Endothelial cell (in vitro differentiated cells): Measurements from ENCODE around the gene TLNRD1. TPM values are rescaled to one million over a fixed set of nuclear protein-coding genes. Genes with fewer than 3 reads are reported as not detected.

Experiments
- DNase-seq: peaks from one replicate; pipeline ENCODE4 v3.0.0; 2021; ENCODE audit warnings: low spot score
- H3K27ac Mint-ChIP-seq: one replicate; pipeline ENCODE4 v1.8.0; 2021; ENCODE audit warnings: mixed read lengths, inconsistent platforms; ENCODE audit not compliant: unreplicated experiment
- H3K27me3 Mint-ChIP-seq: one replicate; pipeline ENCODE4 v1.8.0; 2021; ENCODE audit warnings: mild to moderate bottlenecking, moderate library complexity, mixed read lengths, inconsistent platforms; ENCODE audit not compliant: unreplicated experiment
- H3K36me3 Mint-ChIP-seq: one replicate; pipeline ENCODE4 v1.8.0; 2021; ENCODE audit warnings: mild to moderate bottlenecking, low read depth, mixed read lengths, inconsistent platforms; ENCODE audit not compliant: unreplicated experiment
- H3K4me1 Mint-ChIP-seq: one replicate; pipeline ENCODE4 v1.8.0; 2021; ENCODE audit warnings: mild to moderate bottlenecking, mixed read lengths, inconsistent platforms; ENCODE audit not compliant: unreplicated experiment
- H3K4me3 Mint-ChIP-seq: one replicate; pipeline ENCODE4 v1.8.0; 2021; ENCODE audit warnings: mild to moderate bottlenecking, mixed read lengths, inconsistent platforms; ENCODE audit not compliant: unreplicated experiment
- H3K9me3 Mint-ChIP-seq: one replicate; pipeline ENCODE4 v1.8.0; 2021; ENCODE audit warnings: mixed read lengths, inconsistent platforms; ENCODE audit not compliant: unreplicated experiment
- total RNA-seq: library from RNA; stranded (reverse); fragmentation: NEBNext Ultra II Directional; extraction: Animal tissue kit (Norgen Biotek cat#: 25700); gene quantifications from one replicate; pipeline ENCODE4 v1.2.1, GENCODE V29; 2021; ENCODE audit not compliant: unreplicated experiment
- TF ChIP-seq, protein P1 (sequence below): fragments of 200-600 bp; sonication (generic); IDR thresholded peaks from one replicate; pipeline ENCODE4 v1.5.0; 2021; ENCODE audit warnings: antibody characterized with exemption; ENCODE audit not compliant: unreplicated experiment

Gene TLNRD1
- total RNA-seq, 1 donor from 2014 or later = 86.0 TPM

DNA sequence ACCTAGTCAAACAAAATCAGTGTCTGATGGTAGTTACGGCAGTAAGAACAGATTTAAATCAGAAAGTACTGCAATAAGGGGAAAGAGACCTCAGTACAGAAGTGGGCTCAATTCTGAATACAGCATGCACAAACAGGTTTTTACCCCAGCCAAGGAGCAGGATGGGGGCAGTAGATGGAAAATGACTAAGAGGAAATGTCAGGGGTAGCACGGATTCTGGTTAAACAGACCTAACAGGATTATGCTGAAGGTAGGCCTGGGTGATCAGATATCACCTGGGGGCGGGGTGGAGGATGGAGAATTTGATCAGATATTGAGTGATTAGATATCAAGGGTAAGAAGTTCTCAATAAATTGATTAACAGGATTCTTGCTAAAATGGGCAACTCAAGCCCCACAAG lies 30.1 kb upstream of the TLNRD1 start:
- TF ChIP-seq, protein P1, sequence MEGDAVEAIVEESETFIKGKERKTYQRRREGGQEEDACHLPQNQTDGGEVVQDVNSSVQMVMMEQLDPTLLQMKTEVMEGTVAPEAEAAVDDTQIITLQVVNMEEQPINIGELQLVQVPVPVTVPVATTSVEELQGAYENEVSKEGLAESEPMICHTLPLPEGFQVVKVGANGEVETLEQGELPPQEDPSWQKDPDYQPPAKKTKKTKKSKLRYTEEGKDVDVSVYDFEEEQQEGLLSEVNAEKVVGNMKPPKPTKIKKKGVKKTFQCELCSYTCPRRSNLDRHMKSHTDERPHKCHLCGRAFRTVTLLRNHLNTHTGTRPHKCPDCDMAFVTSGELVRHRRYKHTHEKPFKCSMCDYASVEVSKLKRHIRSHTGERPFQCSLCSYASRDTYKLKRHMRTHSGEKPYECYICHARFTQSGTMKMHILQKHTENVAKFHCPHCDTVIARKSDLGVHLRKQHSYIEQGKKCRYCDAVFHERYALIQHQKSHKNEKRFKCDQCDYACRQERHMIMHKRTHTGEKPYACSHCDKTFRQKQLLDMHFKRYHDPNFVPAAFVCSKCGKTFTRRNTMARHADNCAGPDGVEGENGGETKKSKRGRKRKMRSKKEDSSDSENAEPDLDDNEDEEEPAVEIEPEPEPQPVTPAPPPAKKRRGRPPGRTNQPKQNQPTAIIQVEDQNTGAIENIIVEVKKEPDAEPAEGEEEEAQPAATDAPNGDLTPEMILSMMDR = no peak
- Mint-ChIP-seq H3K4me1 (peaks cover 5% of the 10 kb centered on the region), H3K36me3 (peaks cover 3% of the 10 kb centered on the region)

DNA sequence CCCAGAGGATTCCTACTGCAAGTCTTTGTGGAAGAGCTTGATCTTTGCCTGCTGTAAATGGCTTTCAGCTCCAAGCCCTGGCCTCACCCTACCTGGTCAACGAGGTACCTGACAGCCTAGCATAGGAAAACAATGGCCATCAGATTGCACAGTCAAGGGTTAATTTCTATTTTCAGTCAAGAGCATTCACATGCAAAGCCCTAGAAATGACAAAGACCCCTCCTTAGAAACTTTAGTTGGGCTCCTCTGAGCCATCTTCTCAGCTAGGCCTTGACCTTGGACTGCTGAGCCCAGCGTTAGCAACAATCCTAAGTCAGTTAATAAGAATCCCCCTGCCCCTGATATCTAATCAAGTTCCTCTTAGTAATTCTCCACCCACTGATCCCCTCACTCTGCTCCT lies 29.6 kb upstream of the TLNRD1 start:
- peaks cover 2% of the 10 kb centered on the region for H3K27me3 Mint-ChIP-seq
- no peak overlapping the region for H3K4me3 Mint-ChIP-seq
- TF ChIP-seq, protein P1 = no peak
- H3K9me3 Mint-ChIP-seq = no peaks in the 10 kb centered on the region
- peaks cover 3% of the 10 kb centered on the region for H3K36me3 Mint-ChIP-seq
- H3K27ac Mint-ChIP-seq = no peak overlapping the region
- DNase-seq = no peak
- peaks cover 5% of the 10 kb centered on the region for H3K4me1 Mint-ChIP-seq

More for the DNA sequence above, 30.1 kb upstream of the TLNRD1 start:
- Mint-ChIP-seq H3K27ac (no peak overlapping the region), H3K4me3 (no peak overlapping the region), H3K9me3 (no peaks in the 10 kb centered on the region), H3K27me3 (peaks cover 2% of the 10 kb centered on the region)
- no peak for DNase-seq

DNA sequence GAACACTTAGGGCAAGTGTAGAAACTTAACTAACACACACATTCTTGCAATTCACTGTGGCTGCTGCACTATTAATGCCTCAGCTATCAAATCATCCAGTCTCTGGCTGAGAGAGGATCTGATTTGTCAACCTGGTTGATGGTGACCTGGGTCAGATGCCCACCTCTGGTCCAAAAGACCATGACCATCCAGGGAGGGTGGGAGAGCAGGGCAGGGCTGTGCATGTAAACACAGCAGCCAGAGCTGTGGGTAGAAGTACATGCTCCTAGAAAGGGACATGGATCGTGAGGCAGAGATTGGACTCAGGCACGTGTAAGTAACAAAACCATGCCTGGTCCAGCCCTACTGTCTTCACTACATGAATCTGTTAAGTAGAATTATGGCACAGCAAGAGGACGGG lies 28.4 kb upstream of the TLNRD1 start:
- Mint-ChIP-seq H3K27me3 (peaks cover 2% of the 10 kb centered on the region), H3K36me3 (no peaks in the 10 kb centered on the region), H3K4me3 (no peak overlapping the region), H3K4me1 (peaks cover 8% of the 10 kb centered on the region), H3K27ac (no peak overlapping the region), H3K9me3 (no peaks in the 10 kb centered on the region)
- no peak for DNase-seq
- TF ChIP-seq, protein P1 = no peak

DNA sequence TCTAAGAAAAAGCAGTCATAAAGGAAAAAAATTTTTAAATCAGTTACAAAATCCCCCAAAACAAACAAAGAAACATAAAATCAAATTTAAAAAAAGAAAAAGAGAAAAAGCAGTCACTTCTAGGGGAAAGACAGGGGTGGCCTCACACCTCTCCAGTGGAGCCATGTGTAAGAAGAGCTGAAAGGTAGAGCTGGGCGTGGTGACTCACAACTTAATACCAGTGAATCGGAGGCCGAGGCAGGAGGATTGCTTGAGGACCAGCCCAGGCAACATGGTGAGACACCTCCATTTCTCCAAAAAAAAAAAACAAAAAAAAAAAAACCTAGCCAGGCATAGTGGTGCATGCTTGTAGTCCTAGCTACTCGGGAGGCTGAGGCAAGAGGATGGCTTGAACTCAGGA lies 25.8 kb upstream of the TLNRD1 start:
- Mint-ChIP-seq H3K4me3 (no peak overlapping the region), H3K36me3 (peaks cover 10% of the 10 kb centered on the region), H3K4me1 (peaks cover 15% of the 10 kb centered on the region), H3K9me3 (no peaks in the 10 kb centered on the region), H3K27ac (no peak overlapping the region), H3K27me3 (no peaks in the 10 kb centered on the region)
- TF ChIP-seq, protein P1 = no peak
- DNase-seq = no peak

DNA sequence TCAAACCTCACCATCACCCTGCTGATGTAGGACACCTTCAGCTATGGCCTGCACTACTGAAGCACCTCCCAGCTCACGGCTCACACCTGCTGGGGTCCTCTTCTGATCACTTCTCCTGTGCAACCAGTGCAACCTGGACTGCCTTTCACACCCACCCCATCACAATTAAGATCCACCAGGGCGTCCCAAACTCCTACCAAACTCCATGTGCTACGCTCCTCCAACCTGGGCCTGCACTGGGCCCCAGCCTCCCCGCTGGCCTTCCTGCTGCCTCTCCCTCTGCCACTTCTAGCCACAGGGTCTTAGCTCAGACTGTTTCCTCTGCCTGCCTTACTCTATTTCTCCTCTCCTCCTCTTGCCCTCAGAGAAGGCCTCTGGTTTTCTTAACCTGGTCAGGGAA lies 23.9 kb upstream of the TLNRD1 start:
- Mint-ChIP-seq H3K9me3 (no peaks in the 10 kb centered on the region), H3K36me3 (peaks cover 11% of the 10 kb centered on the region), H3K4me1 (peaks cover 15% of the 10 kb centered on the region), H3K4me3 (no peak overlapping the region), H3K27ac (no peak overlapping the region), H3K27me3 (no peaks in the 10 kb centered on the region)
- no peak for DNase-seq
- TF ChIP-seq, protein P1 = no peak
